GM23338 (cell line): Measurements from ENCODE around the gene PPP4C.

Source experiments
- CREB1 ChIP-seq: fragments of 250-450 bp; sonication (Bioruptor Pico); IDR thresholded peaks from 2 replicates; pipeline ENCODE4 v1.5.0; 2020; ENCODE audit warnings: low read depth, mild to moderate bottlenecking, moderate library complexity
- CTCF ChIP-seq, 2 experiments: fragments of 200-600 bp in 1 of 2; sonication (generic) in 1 of 2; conservative IDR thresholded peaks; 2 replicates each; pipeline versions ENCODE4 v1.5.1 to v1.6.1; 2016 to 2017; ENCODE audit warnings: antibody characterized with exemption in 2 of 2, low read depth in 2 of 2, mild to moderate bottlenecking in 2 of 2, moderate library complexity in 1 of 2
- EZH2 ChIP-seq: fragments of 200-600 bp; sonication (generic); IDR thresholded peaks from one replicate; pipeline ENCODE4 v1.8.0; 2017; ENCODE audit warnings: antibody characterized with exemption, mild to moderate bottlenecking, low read depth; ENCODE audit not compliant: unreplicated experiment
- POLR2AphosphoS5 ChIP-seq: IDR thresholded peaks from 2 replicates; pipeline ENCODE4 v1.6.1; 2016; ENCODE audit warnings: antibody characterized with exemption, low read depth
- REST ChIP-seq: IDR thresholded peaks from one replicate; pipeline ENCODE4 v1.6.1; 2018; ENCODE audit warnings: antibody characterized with exemption; ENCODE audit not compliant: unreplicated experiment
- ZNF114 ChIP-seq: fragments of 250-450 bp; sonication (Bioruptor Pico); IDR thresholded peaks from 2 replicates; pipeline ENCODE4 v1.5.0; 2020; ENCODE audit warnings: mild to moderate bottlenecking, moderate library complexity

GRCh38 chr16:30083216-30084055 lies 7.6 kb downstream of the PPP4C start:
- TF ChIP-seq CTCF (conservative IDR thresholded peaks at IDR 0.05; ENCODE audit: low read depth in 2 of 2) (no peak), CREB1 (CRISPR knock-in tag) (no peak), EZH2 (no peak), POLR2AphosphoS5 (no peak), REST (no peak), ZNF114 (no peak)
